ENCODE data around the gene MLKL.
"Not testable (repeated sequence)": the region's sequence is repeated elsewhere in the genome, so short reads cannot be mapped to it uniquely, and the experiment has no call there.

The MLKL gene

DNA sequence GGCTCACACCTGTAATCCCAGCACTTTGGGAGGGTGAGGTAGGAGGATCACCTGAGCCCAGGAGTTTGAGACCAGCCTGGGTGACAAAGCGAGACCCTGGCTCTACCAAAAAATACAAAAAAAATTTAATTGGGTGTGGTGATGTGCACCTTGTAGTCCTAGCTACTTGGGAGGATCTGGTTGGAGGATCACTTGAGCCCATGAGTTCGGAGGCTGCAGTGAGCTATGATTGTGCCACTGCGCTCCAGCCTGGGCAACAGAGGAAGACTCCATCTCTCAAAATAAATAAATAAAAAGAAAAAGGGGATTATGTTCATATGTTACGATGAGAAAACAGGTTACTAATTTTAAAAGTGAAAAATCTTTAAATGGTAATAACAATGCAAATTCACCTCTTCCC, 996 bp downstream of the MLKL start:
- no peak for DNase-seq (ENCODE audit: low read depth)

GRCh38 chr16:74698222-74698621, 2.4 kb downstream of the MLKL start:
- DNase-seq (ENCODE audit: low read depth), result no peak

DNA sequence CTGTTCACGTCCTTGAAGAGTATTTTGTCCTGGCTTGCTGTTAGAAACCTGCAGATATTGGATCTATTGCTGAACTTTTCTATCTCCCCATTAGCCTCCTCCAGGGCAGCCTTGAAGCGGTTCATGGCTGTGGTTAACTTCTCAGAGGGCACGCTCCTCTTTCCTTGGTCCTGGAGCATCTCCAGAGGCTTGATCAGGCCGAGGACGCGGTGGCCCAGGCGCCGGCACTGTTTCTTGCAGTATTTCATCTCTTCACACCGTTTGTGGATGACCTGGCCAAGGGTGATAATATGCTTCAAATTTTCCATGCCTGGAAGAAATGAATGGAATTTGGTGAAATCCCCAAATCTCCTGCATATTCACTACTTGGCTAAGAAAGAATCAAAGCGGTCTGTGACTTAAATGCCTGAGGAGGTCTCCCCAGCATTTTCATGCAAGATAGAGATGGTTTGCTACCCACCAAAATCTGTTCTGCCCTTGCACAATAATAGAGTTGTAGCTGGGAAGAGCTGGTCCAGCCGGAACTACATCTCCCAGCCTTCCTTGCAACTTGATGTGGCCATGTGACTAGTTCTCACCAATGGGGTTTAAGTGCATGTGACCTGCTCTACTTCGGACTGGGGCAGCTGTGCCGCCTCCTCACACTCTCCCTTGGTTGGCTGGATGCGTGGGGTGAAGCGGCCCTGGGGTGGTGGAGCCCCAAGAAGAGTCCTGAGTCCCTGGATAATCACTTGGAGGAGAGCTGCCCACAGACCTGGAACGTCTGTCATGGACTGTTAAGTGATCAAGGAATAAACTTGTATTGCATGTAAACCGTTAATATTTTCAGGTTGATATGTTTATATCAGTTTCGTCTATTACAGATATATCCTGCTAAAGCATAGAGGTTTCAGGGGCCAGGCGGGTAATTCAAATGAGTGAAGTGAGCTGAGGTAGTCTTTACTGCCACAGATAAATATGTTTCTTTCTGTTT, 4.9 kb downstream of the MLKL start:
- DNase-seq (ENCODE audit: low read depth), result peak; percentile 51

DNA sequence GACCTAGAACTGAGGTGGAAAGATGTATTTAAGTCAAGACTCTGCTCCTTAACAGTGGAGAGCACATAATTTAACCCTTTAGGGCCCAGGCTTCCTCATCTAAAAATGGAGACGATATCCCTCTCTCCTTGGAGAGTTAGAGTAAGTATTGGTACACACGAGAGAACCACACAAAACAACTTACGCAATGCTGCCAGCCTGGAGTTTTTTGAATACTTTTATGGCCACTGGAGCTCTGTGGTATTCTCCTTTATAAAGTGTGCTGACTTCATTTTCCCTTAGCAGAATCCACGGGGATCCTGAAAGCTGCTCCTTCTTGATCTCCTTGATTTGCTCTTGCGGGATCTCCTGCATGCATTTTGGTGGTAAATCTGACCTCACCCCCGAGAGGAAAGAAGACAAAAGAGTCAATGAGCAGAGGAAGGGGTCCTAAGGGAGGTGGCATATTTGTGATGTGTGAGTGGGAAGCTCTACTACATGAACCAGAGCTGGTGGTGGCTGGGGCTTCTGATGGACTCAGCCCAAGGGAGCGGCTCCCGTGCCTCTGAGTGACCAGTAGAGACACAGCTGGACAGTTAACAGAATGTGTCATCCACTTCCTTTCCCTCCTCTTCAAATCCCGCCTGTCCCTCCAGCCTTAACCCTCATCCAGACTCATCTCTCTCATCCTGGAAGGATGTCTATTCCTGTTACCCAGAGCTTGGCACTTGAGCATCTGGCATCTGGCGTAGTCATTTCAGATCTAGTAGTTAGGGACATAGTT, 9.4 kb downstream of the MLKL start:
- no peak for DNase-seq (ENCODE audit: low read depth)

DNA sequence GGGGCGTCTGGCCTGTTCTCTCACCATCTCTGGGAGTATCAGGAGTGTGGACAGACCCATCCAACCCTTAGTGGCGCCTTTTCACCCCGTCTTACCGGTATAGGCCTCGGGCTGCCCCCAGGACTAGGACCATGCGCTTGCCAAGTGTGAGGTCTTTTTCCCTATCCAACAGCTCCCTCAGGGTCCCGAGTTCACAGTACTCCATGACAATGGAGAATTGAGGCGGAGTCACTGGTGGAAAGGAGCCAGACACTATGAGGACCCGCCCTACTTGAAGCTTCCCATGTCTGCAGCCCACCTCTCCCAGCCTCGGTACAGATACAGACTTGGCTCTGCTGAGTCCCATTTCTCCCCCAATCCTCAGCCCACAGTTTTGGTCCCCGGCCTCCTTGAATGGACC, 18.1 kb downstream of the MLKL start:
- DNase-seq (ENCODE audit: low read depth), result no peak

DNA sequence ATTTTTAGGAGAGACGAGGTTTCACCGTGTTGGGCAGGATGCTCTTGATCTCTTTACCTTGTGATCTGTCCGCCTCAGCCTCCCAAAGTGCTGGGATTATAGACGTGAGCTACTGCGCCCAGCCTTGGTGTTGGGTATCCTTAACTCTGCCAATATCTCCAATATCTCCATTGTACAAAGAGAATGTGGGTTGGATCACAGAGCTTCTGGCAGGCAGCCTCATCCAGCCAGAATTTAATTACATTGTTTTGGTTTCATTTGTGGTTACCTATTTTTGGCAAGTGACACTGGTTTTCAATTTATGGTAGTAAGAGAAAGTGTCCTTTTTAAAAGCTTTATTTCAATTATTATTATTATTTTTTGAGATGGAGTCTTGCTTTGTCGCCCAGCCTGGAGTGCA, 20.0 kb downstream of the MLKL start:
- DNase-seq (ENCODE audit: low read depth), result no peak

DNA sequence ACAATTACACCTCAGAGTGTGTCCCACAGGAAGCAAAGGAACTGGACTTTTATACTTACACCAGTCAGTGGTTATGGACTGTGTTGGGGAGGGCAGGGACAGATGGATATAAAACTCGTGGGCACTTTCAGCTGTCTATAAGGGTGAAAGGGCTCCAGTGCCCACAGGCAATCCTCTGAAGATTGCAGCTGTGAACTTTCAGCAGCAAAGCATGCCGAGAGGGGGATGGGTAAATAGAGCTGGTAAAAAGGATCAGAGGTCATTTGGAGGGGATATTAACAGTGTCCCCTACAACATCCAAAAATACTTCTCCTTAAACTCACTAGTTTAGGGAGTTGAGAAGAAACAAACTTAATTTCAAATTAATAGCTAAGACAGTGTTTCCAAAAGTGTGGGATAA, 20.7 kb downstream of the MLKL start:
- DNase-seq (ENCODE audit: low read depth), result no peak

DNA sequence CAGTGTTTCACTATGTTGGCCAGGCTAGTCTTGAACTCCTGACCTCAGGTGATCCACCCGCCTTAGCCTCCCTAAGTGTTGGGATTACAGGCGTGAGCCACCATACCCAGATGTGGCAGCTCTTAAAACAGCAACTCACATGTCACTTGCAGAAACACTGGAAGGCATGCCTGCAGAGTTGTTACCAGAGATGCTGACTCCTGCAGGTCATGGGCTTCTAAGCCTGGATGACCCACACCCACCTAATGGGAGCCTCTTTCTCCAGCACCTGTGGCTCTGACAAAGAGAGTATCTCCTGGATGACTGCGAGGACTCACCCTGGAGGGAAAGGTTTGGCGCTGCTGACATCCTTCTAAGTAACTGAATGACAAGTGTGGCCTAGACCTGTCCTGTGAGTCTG, 22.8 kb downstream of the MLKL start:
- DNase-seq (ENCODE audit: low read depth), result no peak

- DNase-seq (ENCODE audit: low read depth), result no peak
Measured at GRCh38 chr16:74673876-74674275, 26.8 kb downstream of the MLKL start.

DNA sequence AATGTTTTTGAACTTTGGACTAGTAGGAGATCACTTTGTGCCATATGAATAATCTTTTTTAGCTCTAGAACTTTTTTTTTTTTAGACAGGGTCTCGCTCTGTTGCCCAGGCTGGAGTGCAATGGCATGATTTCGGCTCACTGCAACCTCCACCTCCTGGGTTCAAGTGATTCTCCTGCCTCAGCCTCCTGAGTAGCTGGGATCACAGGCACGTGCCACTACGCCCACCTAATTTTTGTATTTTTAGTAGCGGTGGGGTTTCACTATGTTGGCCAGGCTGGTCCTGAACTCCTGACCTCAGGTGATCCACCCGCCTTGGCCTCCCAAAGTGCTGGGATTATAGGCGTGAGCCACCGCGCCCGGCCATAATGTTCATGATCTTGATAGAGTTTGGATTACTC, 31.8 kb downstream of the MLKL start:
- DNase-seq (ENCODE audit: low read depth), result not testable (repeated sequence)

DNA sequence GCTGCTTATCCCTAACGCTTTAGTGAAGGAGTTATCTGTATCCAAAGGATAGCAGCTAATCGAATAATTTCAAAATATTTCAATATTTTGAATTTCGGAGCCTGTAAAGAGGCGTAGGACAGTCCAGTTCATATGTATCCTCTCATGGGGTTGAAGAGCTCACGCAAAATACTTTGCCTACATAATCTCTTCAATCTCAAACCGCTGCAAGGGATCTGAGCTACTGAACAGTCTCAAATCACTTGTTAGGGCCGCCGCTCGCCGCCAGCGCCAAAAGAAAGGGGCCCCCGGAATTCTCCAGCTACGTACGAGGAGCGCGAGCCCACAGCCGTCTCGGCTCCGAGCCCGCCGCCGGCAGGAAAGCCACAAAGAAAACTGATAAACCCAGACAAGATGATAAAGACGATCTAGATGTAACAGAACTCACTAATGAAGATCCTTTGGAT, 33.4 kb downstream of the MLKL start:
- peak; percentile 7 for DNase-seq (ENCODE audit: low read depth)

DNA sequence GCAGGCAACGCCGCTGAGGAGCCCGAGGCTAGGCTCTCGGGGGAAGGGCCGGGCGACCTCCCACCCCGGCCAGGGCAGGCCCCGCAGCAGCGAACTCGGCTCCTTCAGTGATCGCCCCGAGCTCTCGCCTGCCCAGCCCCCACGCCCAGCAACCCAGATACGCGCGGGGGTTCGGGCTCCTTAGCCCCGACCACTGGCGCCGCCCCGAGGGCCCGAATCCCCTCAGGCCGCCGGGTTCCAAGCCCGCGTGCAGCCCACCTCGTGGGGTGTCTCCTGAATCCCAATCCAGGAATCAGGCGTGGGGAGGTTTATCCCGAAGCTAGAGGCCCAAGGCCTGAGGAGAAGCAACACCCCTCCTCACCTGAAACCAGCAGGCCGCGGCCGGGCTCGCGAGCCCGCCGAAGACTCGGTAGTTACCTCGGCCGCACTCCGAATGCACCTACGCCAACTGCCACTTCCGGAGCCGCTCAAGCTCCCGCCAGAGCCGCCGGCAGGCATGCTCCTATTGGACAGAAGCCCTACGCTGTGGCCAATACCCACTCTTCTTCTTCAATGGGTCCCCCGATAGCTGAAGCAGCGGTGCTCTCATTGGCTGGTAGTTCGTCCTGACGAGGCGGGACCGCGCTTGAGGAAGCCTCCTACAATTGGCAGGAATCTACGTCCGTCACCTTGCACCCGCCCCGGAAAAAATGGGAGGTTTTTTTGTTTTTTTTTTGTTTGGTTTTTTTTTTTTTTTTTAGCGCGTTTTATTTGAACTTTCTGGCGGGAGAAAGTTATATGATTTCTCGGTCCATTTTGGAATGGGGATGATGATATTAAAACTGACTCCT, 34.0 kb downstream of the MLKL start, which contains the start of gene RFWD3:
RFWD3 (minus strand) TSS at position 453 of the 830 bp plus-strand sequence. CDS start 5,428 bp downstream, outside the sequence.
- DNase-seq (ENCODE audit: low read depth), result peak; percentile 98

DNA sequence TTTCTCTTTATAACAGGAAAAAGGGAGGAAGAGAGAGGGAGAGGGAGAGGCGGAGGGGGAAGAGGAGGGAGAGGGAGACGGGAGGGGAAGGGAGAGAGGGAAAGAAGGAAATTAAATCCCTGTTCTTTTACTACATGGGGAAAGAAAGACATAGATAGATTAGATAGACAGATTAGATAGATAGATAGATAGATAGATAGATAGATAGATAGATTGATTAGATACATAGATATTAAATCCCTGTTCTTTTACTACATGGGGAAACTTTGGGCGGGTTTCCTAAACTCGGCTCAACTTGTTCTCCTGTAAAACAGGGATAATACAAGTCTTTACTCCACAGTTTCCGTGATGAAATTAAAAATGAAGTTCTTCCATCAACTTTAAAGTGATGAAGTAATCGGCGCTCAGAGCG, 34.6 kb downstream of the MLKL start:
- DNase-seq (ENCODE audit: low read depth), result no peak

DNA sequence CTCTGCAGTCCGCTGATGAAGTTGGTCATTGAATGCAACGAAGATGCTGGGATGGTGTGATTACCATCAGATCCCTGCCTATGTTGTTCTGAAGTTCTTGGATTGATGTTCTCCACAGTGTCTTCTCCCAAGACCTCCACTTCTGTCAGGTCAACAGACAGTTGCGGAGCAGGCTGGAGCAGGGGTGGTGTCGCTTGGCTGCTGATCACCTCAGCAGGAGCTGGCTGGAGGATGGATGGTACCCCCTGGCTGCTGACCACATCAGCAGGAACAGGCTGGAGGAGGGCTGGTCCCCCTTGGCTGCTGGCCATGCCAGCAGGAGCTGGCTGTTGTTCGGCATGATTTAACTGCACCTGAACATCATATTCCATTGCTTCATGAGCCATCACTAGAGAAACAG, 39.6 kb downstream of the MLKL start:
- DNase-seq (ENCODE audit: low read depth), result no peak

DNA sequence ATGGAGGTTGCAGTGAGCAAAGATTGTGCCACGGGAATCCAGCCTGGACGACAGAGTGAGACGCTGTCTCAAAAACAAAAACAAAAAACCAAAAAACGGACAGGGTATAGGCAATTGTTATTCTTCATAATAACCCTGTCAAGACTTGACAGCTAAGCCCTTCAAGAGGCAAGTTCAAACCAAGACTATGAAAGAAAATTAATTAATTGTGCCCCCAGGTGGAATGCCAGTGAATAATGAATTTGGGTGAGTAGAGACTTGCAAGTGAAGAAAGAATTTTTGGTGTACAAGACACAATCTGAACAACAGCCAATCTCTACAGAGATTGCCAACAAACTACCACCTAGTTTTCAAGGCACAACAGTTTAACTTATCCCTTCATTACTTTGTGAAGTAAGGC, 40.3 kb downstream of the MLKL start:
- DNase-seq (ENCODE audit: low read depth), result no peak

GRCh38 chr16:74659041-74659440, 41.6 kb downstream of the MLKL start:
- DNase-seq (ENCODE audit: low read depth), result no peak

DNA sequence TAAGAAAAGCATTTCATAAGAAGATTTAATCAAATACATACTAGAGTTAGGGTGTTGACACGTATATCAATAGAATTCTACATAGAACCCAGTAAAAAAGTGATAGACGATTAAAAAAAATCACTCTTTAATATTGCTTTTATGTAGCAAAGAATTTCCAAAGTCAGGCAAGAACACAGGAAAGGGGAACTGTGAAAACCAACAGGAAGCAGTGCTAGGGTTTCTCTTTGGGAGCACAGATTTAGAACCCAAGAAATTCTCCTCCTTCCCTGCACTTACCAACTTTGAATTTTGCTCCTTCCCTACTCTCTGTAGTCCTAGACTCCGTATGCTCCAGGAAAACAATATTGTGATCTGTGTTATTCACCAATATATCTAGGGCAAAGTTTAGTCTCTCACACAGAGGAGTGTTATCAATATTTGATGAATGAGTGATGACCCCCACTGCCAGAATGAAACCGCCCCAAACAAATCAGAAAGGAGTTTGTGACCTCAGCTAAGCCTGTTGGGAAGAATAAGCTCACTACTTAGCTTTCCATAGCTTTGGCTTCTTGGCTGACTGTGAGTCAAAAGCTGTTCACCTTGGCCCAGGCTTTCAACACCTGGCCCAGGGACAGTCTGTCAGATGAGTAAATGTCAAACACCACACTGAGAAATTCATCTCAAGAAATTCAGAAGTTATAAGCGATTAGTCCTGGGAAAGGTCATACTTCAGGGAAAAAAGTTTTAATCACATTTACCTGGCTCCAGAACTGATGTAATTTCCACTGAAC, 42.6 kb downstream of the MLKL start:
- DNase-seq (ENCODE audit: low read depth), result no peak

DNA sequence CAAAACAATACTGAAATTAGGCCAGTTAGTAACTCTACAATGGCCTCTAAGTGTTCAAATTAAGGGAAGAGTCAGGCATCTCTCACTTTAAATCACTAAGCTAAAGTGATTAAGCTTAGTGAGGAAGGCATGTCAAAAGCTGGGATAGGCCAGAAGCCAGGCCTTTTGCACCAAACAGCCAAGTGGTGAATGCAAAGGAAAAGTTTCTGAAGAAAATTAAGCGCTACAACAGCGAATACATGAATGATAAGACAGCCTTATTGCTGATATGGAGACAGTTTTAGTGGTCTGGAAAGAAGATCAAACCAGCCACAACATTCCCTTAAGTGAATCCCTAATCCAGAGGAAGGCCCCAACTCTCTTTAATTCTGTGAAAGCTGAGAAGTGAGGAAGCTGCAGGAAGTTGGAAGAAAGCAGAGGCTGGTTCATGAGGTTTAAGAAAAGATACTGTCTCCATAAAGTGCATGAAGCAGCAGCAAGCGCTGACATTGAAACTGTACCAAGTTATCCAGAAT, 46.1 kb downstream of the MLKL start:
- no peak for DNase-seq (ENCODE audit: low read depth)

DNA sequence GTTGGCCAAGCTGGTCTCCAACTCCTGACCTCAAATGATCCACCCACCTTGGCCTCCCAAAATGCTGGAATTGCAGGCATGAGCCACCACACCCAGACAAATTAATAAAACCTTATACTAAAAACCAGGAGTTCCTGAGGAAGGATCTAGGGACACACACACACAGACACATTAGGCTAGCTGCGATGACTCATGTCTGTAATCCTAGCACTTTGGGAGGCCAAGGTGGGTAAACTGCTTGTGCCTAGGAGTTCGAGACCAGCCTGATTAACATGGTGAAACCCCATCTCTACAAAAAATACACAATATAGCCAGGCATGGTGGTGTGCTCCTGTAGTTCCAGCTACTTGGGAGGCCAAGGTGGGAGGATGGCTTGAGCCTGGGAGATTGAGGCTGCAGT, 47.8 kb downstream of the MLKL start:
- not testable (repeated sequence) for DNase-seq (ENCODE audit: low read depth)

- no peak for DNase-seq (ENCODE audit: low read depth)
Measured at GRCh38 chr16:74652249-74652648, 48.4 kb downstream of the MLKL start.

GRCh38 chr16:74651841-74652240, 48.8 kb downstream of the MLKL start:
- no peak for DNase-seq (ENCODE audit: low read depth)

Measured in T-helper 22 cell (primary cell).